Endothelial cell of umbilical vein (primary cell): Measurements from ENCODE around the gene USP47. TPM values are rescaled to one million over a fixed set of nuclear protein-coding genes. Genes with fewer than 3 reads are reported as not detected.

Experiments used
- BruUV-seq: library from RNA; stranded (reverse); fragments of 400-500 nt; replicated peaks from 2 replicates; lab custom pipeline; 2021; lab: Mats Ljungman, UMichigan
- CTCF ChIA-PET: fragments of 300-600, 350-600 bp; sonication (Branson Sonifier 250); formaldehyde crosslinking; loops from one replicate; lab custom pipeline; 2021; ENCODE audit warnings: antibody characterized with exemption, inconsistent platforms; lab: Charles Lee
- POLR2A ChIA-PET: fragments of 300-600, 350-600 bp; sonication (Branson Sonifier 250); formaldehyde crosslinking; loops from one replicate; lab custom pipeline; 2021; ENCODE audit warnings: antibody characterized with exemption, inconsistent platforms; lab: Charles Lee
- DNase-seq: peaks from one replicate; pipeline ENCODE4 v3.0.0-alpha.2; 2011; ENCODE audit warnings: low read depth, low spot score
- FAIRE-seq: peaks from 2 replicates; lab custom pipeline; 2011; peaks lifted over from hg19 to GRCh38; lab: Jason Lieb, UNC
- H2AFZ ChIP-seq: 2 replicates; pipeline ENCODE4 v1.6.0; 2012; ENCODE audit warnings: low read depth, low read length, control low read depth, inconsistent platforms
- H3K27ac ChIP-seq: 2 replicates; pipeline ENCODE4 v1.5.1; 2011; ENCODE audit warnings: low read depth, mild to moderate bottlenecking, control low read depth, low read length, moderate library complexity; ENCODE audit not compliant: insufficient read depth
- H3K27me3 ChIP-seq, 2 experiments: 2 replicates each; pipeline versions ENCODE4 v1.6.0 to v1.6.1; 2011; ENCODE audit warnings: low read length in 2 of 2, mixed read lengths in 1 of 2; ENCODE audit not compliant: control insufficient read depth in 2 of 2, insufficient read depth in 2 of 2
- H3K36me3 ChIP-seq, 2 experiments: 2 replicates in 1 of 2; 3 replicates in 1 of 2; pipeline ENCODE4 v1.5.1; 2011; ENCODE audit warnings: low read length in 2 of 2, mild to moderate bottlenecking in 1 of 2, moderate library complexity in 1 of 2; ENCODE audit not compliant: control insufficient read depth in 2 of 2, insufficient read depth in 2 of 2; ENCODE audit errors: extremely low read depth in 1 of 2
- H3K4me1 ChIP-seq: 3 replicates; pipeline ENCODE4 v1.5.1; 2011; ENCODE audit warnings: mild to moderate bottlenecking, low read length; ENCODE audit not compliant: control insufficient read depth, insufficient read depth; ENCODE audit errors: extremely low read depth
- H3K4me2 ChIP-seq: 2 replicates; pipeline ENCODE4 v1.6.1; 2011; ENCODE audit warnings: low read length, control low read depth, mixed read lengths; ENCODE audit not compliant: insufficient read depth
- H3K4me3 ChIP-seq, 3 experiments: fragments of 200-600 bp in 1 of 3; sonication (generic), shearing (Covaris generic) in 1 of 3; replicated peaks in 1 of 3; 2 replicates each; pipeline ENCODE4 v1.5.1; 2011 to 2016; ENCODE audit warnings: control low read depth in 3 of 3, low read length in 3 of 3, mild to moderate bottlenecking in 2 of 3, inconsistent platforms in 1 of 3, low read depth in 1 of 3, moderate library complexity in 1 of 3; ENCODE audit not compliant: insufficient read depth in 1 of 3
- H3K79me2 ChIP-seq: 2 replicates; pipeline ENCODE4 v1.6.0; 2012; ENCODE audit warnings: low read length, inconsistent platforms; ENCODE audit not compliant: control insufficient read depth, insufficient read depth
- H3K9ac ChIP-seq: replicated peaks from 2 replicates; pipeline ENCODE3; 2011; ENCODE audit warnings: low read length, control low read depth; ENCODE audit not compliant: insufficient read depth; ENCODE audit errors: extremely low read depth
- H3K9me1 ChIP-seq: replicated peaks from 3 replicates; pipeline ENCODE4 v1.6.0; 2011; ENCODE audit warnings: mild to moderate bottlenecking, low read length; ENCODE audit not compliant: control insufficient read depth, insufficient read depth; ENCODE audit errors: extremely low read depth
- H3K9me3 ChIP-seq: replicated peaks from 2 replicates; pipeline ENCODE4 v1.5.1; 2012; ENCODE audit warnings: low read length, inconsistent platforms; ENCODE audit not compliant: control insufficient read depth, insufficient read depth
- H4K20me1 ChIP-seq: replicated peaks from 2 replicates; pipeline ENCODE3; 2011; ENCODE audit warnings: mild to moderate bottlenecking, low read length; ENCODE audit not compliant: control insufficient read depth, insufficient read depth; ENCODE audit errors: extremely low read depth
- EZH2 ChIP-seq: IDR thresholded peaks from 2 replicates; pipeline ENCODE4 v1.6.1; 2012; ENCODE audit warnings: borderline replicate concordance, low read depth, mild to moderate bottlenecking, moderate library complexity, low read length, inconsistent platforms; ENCODE audit not compliant: severe bottlenecking
- FOS ChIP-seq: IDR thresholded peaks from 2 replicates; pipeline ENCODE4 v1.6.1; 2011; ENCODE audit warnings: mild to moderate bottlenecking, low read length, moderate library complexity, borderline replicate concordance; ENCODE audit not compliant: insufficient read depth
- GATA2 ChIP-seq: IDR thresholded peaks from 2 replicates; pipeline ENCODE4 v1.7.0; 2011; ENCODE audit warnings: low read depth, mild to moderate bottlenecking, moderate library complexity, mixed read lengths, low read length; ENCODE audit not compliant: insufficient read length, insufficient read depth
- JUN ChIP-seq: IDR thresholded peaks from 2 replicates; pipeline ENCODE4 v1.6.1; 2011; ENCODE audit warnings: borderline replicate concordance, low read depth; ENCODE audit not compliant: insufficient read length, insufficient read depth
- MYC ChIP-seq: IDR thresholded peaks from one replicate; pipeline ENCODE4 v1.6.1; 2011; ENCODE audit warnings: mild to moderate bottlenecking, low read depth, low read length
- POLR2A ChIP-seq: IDR thresholded peaks from 2 replicates; pipeline ENCODE4 v1.6.1; 2012; ENCODE audit warnings: low read depth, mild to moderate bottlenecking, control low read depth, low read length
- POLR2AphosphoS5 ChIP-seq: IDR thresholded peaks from 2 replicates; pipeline ENCODE4 v1.6.1; 2012; ENCODE audit warnings: low read depth, mild to moderate bottlenecking, control low read depth, low read length, moderate library complexity; ENCODE audit not compliant: insufficient read depth
- dilution Hi-C: fragments of 300-500 bp; cut with MboI; formaldehyde crosslinking; loops from one replicate; pipeline ENCODE4 v1.15.0; 2019; ENCODE audit warnings: low sequenced_read_pairs; ENCODE audit not compliant: extremely low pct_ligation_motif_present
- intact Hi-C: fragments of 100-400 bp; cut with micrococcal nuclease; formaldehyde crosslinking; loops from one replicate; pipeline ENCODE4 v1.10.0; 2022
- polyA plus RNA-seq, 4 experiments: library from polyadenylated mRNA; depleted of rRNA in 3 of 4; stranded (reverse) in 3 of 4; unstranded in 1 of 4; fragments of >200 nt; gene quantifications; 2 replicates each; pipeline versions ENCODE4 v1.2.1 to v1.2.3, GENCODE V29; 2011 to 2012; ENCODE audit warnings: missing spikeins in 1 of 4
- total RNA-seq: library from RNA; stranded (reverse); gene quantifications from 2 replicates; pipeline ENCODE4 v1.2.3, GENCODE V29; 2021
- TF ChIP-seq, protein P1 (sequence below): IDR thresholded peaks from 2 replicates; pipeline ENCODE4 v1.6.1; 2011; ENCODE audit not compliant: insufficient read depth, insufficient read length
- TF ChIP-seq, protein P2 (sequence below), 2 donors: IDR thresholded peaks; 1 replicate in 1 of 2; 2 replicates in 1 of 2; pipeline ENCODE4 v1.5.1; 2011; ENCODE audit warnings: low read length in 2 of 2, mild to moderate bottlenecking in 2 of 2, moderate library complexity in 2 of 2, control low read depth in 1 of 2, inconsistent platforms in 1 of 2, low read depth in 1 of 2; ENCODE audit not compliant: insufficient read depth in 1 of 2; ENCODE audit errors: extremely low read depth in 1 of 2

USP47 gene
- total and polyA plus RNA-seq, 2 donors (not counting 3 experiments of a cell fraction or from before 2014, with no cell fraction given) = 7.8 to 38.0 TPM

DNA sequence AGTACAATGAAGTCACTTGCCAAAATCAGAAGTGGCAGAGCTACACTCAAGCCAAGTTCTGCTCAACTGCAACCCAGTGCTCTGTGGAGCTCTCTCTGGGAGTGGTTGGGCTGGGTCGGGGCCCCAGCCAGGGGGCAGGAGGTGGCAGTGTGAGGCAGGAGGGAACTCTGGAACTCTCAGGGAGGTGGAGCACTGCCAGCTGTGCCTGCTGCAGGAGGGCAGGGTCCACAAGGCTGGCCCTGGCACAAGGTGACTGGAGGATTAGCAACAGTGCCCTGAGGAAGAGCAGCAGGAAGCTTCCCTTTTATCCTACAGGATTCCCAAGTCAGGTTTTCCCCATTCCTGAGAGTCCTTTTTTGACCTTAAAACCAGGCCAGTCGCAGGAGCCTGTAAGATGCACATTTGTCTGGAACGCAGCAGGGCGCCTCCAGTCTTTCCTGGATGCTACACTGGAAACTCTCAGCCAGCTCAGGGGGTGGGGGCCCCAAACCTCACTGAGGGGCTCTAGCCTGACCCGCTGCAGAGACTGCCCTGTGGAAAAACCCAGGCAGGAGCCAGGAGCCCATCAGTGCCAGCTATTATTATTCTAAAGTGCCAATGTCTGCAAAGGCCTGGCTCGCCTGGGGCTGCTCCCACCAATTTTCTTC lies 134.8 kb downstream of the USP47 start:
- Histone ChIP-seq H4K20me1 (no peaks in the 10 kb centered on the region), H3K4me1 (peaks cover 55% of the 10 kb centered on the region), H3K9ac (peak overlapping the region; percentile 70), H2AFZ (no peak overlapping the region), H3K4me3 (no peak overlapping the region), H3K4me2 (peak overlapping the region; percentile 44), H3K9me3 (no peaks in the 10 kb centered on the region), H3K79me2 (no peaks in the 10 kb centered on the region), H3K27ac (peak overlapping the region; percentile 95), H3K27me3 (no peaks in the 10 kb centered on the region), H3K9me1 (no peaks in the 10 kb centered on the region), H3K36me3 (no peaks in the 10 kb centered on the region)
- CTCF ChIA-PET = interaction anchor here (0.7 to 4.0 kb wide), 21 partner anchors 10 to 1167 kb away, joined by 3 to 31 read pairs (median 4); partner anchors contain the start of genes DKK3 and EIF4G2
- DNase-seq (peak; percentile 26), FAIRE-seq (peak; percentile 76)
- intact Hi-C loops (loop anchor here (1.0 to 10.0 kb wide), 7 partner anchors 32 to 1169 kb away; partner anchors contain the start of genes DKK3 and EIF4G2), dilution Hi-C loops (no loop called here)
- BruUV-seq = TSS peak; percentile 36
- no peak for TF ChIP-seq GATA2
- POLR2A ChIA-PET = interaction anchor here (0.6 to 1.2 kb wide), 5 partner anchors 10 to 1167 kb away, joined by 3 to 7 read pairs (median 5); partner anchors contain the start of genes DKK3 and EIF4G2

DNA sequence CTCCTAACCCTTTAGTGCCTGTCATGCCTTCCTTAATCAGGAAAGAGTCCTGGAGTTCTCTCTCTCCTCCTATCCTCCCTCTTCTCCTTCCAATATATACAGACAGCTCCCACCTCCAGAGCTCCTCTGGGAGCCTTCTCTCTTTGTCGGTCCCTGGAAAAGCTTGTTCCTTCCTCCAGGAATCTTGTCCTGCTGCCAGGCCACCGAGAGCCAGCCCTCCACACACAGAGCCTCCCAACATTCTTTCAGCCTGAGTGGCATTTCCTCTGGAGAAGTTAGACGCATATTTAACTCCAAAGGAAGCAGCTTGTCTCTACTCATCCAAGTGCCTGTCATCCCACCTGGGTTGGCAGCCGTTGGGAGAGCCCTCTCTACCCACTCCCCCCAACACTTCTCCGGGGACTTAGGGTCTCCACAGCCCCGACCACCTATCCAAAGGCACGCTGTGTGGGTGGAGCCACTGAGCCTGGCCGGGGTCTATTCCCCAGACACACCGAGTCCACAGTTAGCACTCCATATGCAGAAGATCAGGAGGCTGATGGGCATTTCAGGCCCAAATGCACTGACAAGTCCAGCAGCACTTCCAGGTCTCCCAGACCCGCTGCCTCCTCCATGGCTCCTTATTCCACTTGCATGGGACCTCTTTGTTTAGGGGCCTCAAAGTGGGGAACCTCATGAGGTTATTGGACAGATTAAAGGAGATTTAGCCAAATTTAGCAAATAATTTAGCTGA lies 135.6 kb downstream of the USP47 start:
- DNase-seq = peak; percentile 95
- no peak overlapping the region for H2AFZ ChIP-seq
- H3K4me1 ChIP-seq = peaks cover 55% of the 10 kb centered on the region
- H3K79me2 ChIP-seq = no peaks in the 10 kb centered on the region
- H3K9me3 ChIP-seq = no peaks in the 10 kb centered on the region
- intact Hi-C loops = loop anchor here (1.0 to 10.0 kb wide), 7 partner anchors 31 to 1170 kb away; partner anchors contain the start of genes DKK3 and EIF4G2
- no peak overlapping the region for H3K4me3 ChIP-seq
- H3K4me2 ChIP-seq = peak overlapping the region; percentile 44
- BruUV-seq = TSS peak; percentile 72
- H3K9ac ChIP-seq = peak overlapping the region; percentile 70
- peak; percentile 100 for FAIRE-seq
- dilution Hi-C loops = no loop called here
- CTCF ChIA-PET = interaction anchor here (0.7 to 4.0 kb wide), 19 partner anchors 9 to 1168 kb away, joined by 3 to 31 read pairs (median 5); partner anchors contain the start of genes DKK3 and EIF4G2
- H4K20me1 ChIP-seq = no peaks in the 10 kb centered on the region
- TF ChIP-seq FOS (peak; percentile 75), POLR2AphosphoS5 (peak; percentile 94), JUN (peak; percentile 88), EZH2 (no peak), POLR2A (peak; percentile 51), GATA2 (no peak), MYC (no peak)
- TF ChIP-seq, protein P1, sequence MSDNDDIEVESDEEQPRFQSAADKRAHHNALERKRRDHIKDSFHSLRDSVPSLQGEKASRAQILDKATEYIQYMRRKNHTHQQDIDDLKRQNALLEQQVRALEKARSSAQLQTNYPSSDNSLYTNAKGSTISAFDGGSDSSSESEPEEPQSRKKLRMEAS = no peak
- TF ChIP-seq, protein P2, sequence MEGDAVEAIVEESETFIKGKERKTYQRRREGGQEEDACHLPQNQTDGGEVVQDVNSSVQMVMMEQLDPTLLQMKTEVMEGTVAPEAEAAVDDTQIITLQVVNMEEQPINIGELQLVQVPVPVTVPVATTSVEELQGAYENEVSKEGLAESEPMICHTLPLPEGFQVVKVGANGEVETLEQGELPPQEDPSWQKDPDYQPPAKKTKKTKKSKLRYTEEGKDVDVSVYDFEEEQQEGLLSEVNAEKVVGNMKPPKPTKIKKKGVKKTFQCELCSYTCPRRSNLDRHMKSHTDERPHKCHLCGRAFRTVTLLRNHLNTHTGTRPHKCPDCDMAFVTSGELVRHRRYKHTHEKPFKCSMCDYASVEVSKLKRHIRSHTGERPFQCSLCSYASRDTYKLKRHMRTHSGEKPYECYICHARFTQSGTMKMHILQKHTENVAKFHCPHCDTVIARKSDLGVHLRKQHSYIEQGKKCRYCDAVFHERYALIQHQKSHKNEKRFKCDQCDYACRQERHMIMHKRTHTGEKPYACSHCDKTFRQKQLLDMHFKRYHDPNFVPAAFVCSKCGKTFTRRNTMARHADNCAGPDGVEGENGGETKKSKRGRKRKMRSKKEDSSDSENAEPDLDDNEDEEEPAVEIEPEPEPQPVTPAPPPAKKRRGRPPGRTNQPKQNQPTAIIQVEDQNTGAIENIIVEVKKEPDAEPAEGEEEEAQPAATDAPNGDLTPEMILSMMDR (IDR thresholded peaks at IDR 0.05; ENCODE audit: extremely low read depth in 1 of 2, insufficient read depth in 1 of 2, low read depth in 1 of 2, low read length in 2 of 2) = no peak
- H3K36me3 ChIP-seq = no peaks in the 10 kb centered on the region
- no peaks in the 10 kb centered on the region for H3K27me3 ChIP-seq
- H3K27ac ChIP-seq = peak overlapping the region; percentile 95
- H3K9me1 ChIP-seq = no peaks in the 10 kb centered on the region
- POLR2A ChIA-PET = interaction anchor here (0.6 to 1.2 kb wide), 5 partner anchors 10 to 1168 kb away, joined by 3 to 7 read pairs (median 5); partner anchors contain the start of genes DKK3 and EIF4G2
